ENCODE data around the gene DHRS12. TPM values are rescaled to one million over a fixed set of nuclear protein-coding genes. Genes with fewer than 3 reads are reported as not detected.

DHRS12 gene
- total and polyA plus RNA-seq, 9 donors = 9.4 to 16.2 (median 12.1) TPM

DNA sequence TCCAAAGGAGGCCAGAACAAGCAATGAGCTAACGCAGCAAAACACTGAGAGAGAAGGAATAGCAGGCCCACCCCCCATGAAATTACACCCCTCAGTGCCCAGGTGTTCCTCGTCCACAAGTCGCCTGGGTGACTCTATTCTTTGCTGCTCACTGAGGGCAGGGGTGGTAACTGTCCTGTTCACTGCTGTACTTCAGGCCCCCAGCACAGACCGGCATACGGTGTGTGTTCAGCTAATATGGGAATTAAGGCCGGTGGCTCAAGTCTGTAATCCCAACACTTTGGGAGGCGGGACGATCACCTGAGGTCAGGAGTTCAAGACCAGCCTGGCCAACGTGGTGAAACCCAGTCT lies 31.9 kb downstream of the DHRS12 start:
- Histone ChIP-seq H3K4me1 (ENCODE audit: control insufficient read depth, insufficient read depth, low read length) (no peaks in the 10 kb centered on the region), H3K27ac (ENCODE audit: low read length) (no peak overlapping the region), H3K27me3 (ENCODE audit: control insufficient read depth, insufficient read depth, low read length) (no peaks in the 10 kb centered on the region), H3K36me3 (ENCODE audit: control insufficient read depth, insufficient read depth, low read length) (peaks cover 18% of the 10 kb centered on the region), H3K9me3 (replicated peaks; ENCODE audit: control insufficient read depth, low read depth, low read length) (no peaks in the 10 kb centered on the region), H3K4me3 (ENCODE audit: low read length) (no peak overlapping the region)
- DNase-seq = no peak
- WGBS (ENCODE audit: insufficient coverage) = 92% methylated on average over 7 of the region's 9 CpGs

GRCh38 chr13:51771418-51772104 lies 32.4 kb downstream of the DHRS12 start:
- WGBS (ENCODE audit: insufficient coverage) = 85% methylated on average over 12 of the region's 17 CpGs
- Histone ChIP-seq H3K4me3 (ENCODE audit: low read length) (no peak overlapping the region), H3K36me3 (ENCODE audit: control insufficient read depth, insufficient read depth, low read length) (peaks cover 23% of the 10 kb centered on the region), H3K27me3 (ENCODE audit: control insufficient read depth, insufficient read depth, low read length) (no peaks in the 10 kb centered on the region), H3K4me1 (ENCODE audit: control insufficient read depth, insufficient read depth, low read length) (no peaks in the 10 kb centered on the region), H3K9me3 (replicated peaks; ENCODE audit: control insufficient read depth, low read depth, low read length) (no peaks in the 10 kb centered on the region), H3K27ac (ENCODE audit: low read length) (no peak overlapping the region)
- DNase-seq = no peak

GRCh38 chr13:51770681-51771417 lies 33.1 kb downstream of the DHRS12 start:
- Histone ChIP-seq H3K4me3 (ENCODE audit: low read length) (no peak overlapping the region), H3K4me1 (ENCODE audit: control insufficient read depth, insufficient read depth, low read length) (no peaks in the 10 kb centered on the region), H3K36me3 (ENCODE audit: control insufficient read depth, insufficient read depth, low read length) (peaks cover 27% of the 10 kb centered on the region), H3K27ac (ENCODE audit: low read length) (no peak overlapping the region), H3K9me3 (replicated peaks; ENCODE audit: control insufficient read depth, low read depth, low read length) (no peaks in the 10 kb centered on the region), H3K27me3 (ENCODE audit: control insufficient read depth, insufficient read depth, low read length) (no peaks in the 10 kb centered on the region)
- no peak for DNase-seq
- WGBS (ENCODE audit: insufficient coverage) = 75% methylated on average over 2 of the region's 11 CpGs

DNA sequence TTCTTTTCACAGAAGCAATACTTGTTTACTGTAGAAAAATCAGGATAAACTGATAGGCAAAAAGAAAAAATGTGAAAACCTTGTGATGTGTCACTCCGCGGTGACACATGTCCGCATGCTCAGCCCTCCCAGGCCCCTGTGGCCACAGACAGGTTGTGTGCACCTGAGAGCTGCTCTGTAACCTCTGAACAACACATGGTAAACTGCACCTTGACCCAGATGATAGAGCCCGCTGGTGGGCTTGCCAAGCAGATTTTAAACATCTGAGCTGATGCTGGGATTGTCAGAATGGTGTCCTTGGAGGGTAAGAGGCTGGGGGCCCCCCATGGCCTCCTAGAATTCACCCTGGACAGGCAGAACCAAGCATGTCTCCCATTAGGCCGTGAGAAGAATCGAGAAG lies 33.8 kb downstream of the DHRS12 start:
- peaks cover 29% of the 10 kb centered on the region for H3K36me3 ChIP-seq (ENCODE audit: control insufficient read depth, insufficient read depth, low read length)
- no peaks in the 10 kb centered on the region for H3K4me1 ChIP-seq (ENCODE audit: control insufficient read depth, insufficient read depth, low read length)
- WGBS (ENCODE audit: insufficient coverage) = no CpG with 5 or more reads among the region's 6 CpGs
- no peak overlapping the region for H3K27ac ChIP-seq (ENCODE audit: low read length)
- no peaks in the 10 kb centered on the region for H3K27me3 ChIP-seq (ENCODE audit: control insufficient read depth, insufficient read depth, low read length)
- no peak overlapping the region for H3K4me3 ChIP-seq (ENCODE audit: low read length)
- H3K9me3 ChIP-seq (replicated peaks; ENCODE audit: control insufficient read depth, low read depth, low read length) = no peaks in the 10 kb centered on the region
- no peak for DNase-seq

GRCh38 chr13:51769455-51770127 lies 34.4 kb downstream of the DHRS12 start:
- H3K9me3 ChIP-seq (replicated peaks; ENCODE audit: control insufficient read depth, low read depth, low read length) = no peaks in the 10 kb centered on the region
- H3K27me3 ChIP-seq (ENCODE audit: control insufficient read depth, insufficient read depth, low read length) = no peaks in the 10 kb centered on the region
- peaks cover 30% of the 10 kb centered on the region for H3K36me3 ChIP-seq (ENCODE audit: control insufficient read depth, insufficient read depth, low read length)
- H3K27ac ChIP-seq (ENCODE audit: low read length) = no peak overlapping the region
- no peak overlapping the region for H3K4me3 ChIP-seq (ENCODE audit: low read length)
- no peak for DNase-seq
- WGBS (ENCODE audit: insufficient coverage) = 83% methylated on average over 2 of the region's 11 CpGs
- H3K4me1 ChIP-seq (ENCODE audit: control insufficient read depth, insufficient read depth, low read length) = peaks cover 4% of the 10 kb centered on the region

DNA sequence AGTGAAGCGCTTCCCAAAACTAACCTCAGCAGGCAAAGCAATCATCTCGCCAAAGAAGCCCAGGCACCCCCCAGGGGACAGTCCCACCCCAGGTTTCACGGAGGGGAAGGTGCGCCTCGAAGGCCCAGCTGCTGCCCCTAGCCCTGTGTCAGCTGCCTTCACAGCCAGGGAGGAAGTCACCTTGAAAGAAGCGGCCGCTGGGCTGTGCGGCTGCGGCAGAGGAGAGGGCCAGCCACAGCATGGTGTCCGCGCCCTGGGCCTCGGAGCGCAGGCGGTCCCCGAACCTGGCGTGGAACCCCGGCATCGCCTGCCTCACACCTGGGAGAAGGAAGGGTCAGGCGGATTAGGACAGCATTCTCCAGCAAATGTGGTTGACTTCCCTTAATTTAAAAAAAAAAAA lies 35.0 kb downstream of the DHRS12 start:
- no peak for DNase-seq
- H3K36me3 ChIP-seq (ENCODE audit: control insufficient read depth, insufficient read depth, low read length) = peaks cover 30% of the 10 kb centered on the region
- H3K27ac ChIP-seq (ENCODE audit: low read length) = no peak overlapping the region
- H3K27me3 ChIP-seq (ENCODE audit: control insufficient read depth, insufficient read depth, low read length) = no peaks in the 10 kb centered on the region
- 79% methylated on average over 15 of the region's 19 CpGs for WGBS (ENCODE audit: insufficient coverage)
- H3K9me3 ChIP-seq (replicated peaks; ENCODE audit: control insufficient read depth, low read depth, low read length) = no peaks in the 10 kb centered on the region
- H3K4me3 ChIP-seq (ENCODE audit: low read length) = no peak overlapping the region
- peaks cover 10% of the 10 kb centered on the region for H3K4me1 ChIP-seq (ENCODE audit: control insufficient read depth, insufficient read depth, low read length)

- 57% methylated on average over 15 of the region's 15 CpGs for WGBS (ENCODE audit: insufficient coverage)
- Histone ChIP-seq H3K9me3 (replicated peaks; ENCODE audit: control insufficient read depth, low read depth, low read length) (no peaks in the 10 kb centered on the region), H3K4me1 (ENCODE audit: control insufficient read depth, insufficient read depth, low read length) (peaks cover 11% of the 10 kb centered on the region), H3K27ac (ENCODE audit: low read length) (no peak overlapping the region), H3K36me3 (ENCODE audit: control insufficient read depth, insufficient read depth, low read length) (peaks cover 28% of the 10 kb centered on the region), H3K27me3 (ENCODE audit: control insufficient read depth, insufficient read depth, low read length) (no peaks in the 10 kb centered on the region), H3K4me3 (ENCODE audit: low read length) (no peak overlapping the region)
- DNase-seq = no peak
Measured at GRCh38 chr13:51768378-51768921, 35.5 kb downstream of the DHRS12 start.

- Histone ChIP-seq H3K27me3 (ENCODE audit: control insufficient read depth, insufficient read depth, low read length) (no peaks in the 10 kb centered on the region), H3K4me3 (ENCODE audit: low read length) (no peak overlapping the region), H3K9me3 (replicated peaks; ENCODE audit: control insufficient read depth, low read depth, low read length) (no peaks in the 10 kb centered on the region), H3K4me1 (ENCODE audit: control insufficient read depth, insufficient read depth, low read length) (peaks cover 11% of the 10 kb centered on the region), H3K36me3 (ENCODE audit: control insufficient read depth, insufficient read depth, low read length) (peaks cover 26% of the 10 kb centered on the region), H3K27ac (ENCODE audit: low read length) (no peak overlapping the region)
- no peak for DNase-seq
- WGBS (ENCODE audit: insufficient coverage) = 79% methylated on average over 6 of the region's 8 CpGs
Measured at GRCh38 chr13:51767100-51767499, 36.9 kb downstream of the DHRS12 start.

GRCh38 chr13:51765142-51765515 lies 38.8 kb downstream of the DHRS12 start:
- no peaks in the 10 kb centered on the region for H3K27me3 ChIP-seq (ENCODE audit: control insufficient read depth, insufficient read depth, low read length)
- no peak for DNase-seq
- no peak overlapping the region for H3K4me3 ChIP-seq (ENCODE audit: low read length)
- H3K36me3 ChIP-seq (ENCODE audit: control insufficient read depth, insufficient read depth, low read length) = peaks cover 22% of the 10 kb centered on the region
- no peaks in the 10 kb centered on the region for H3K9me3 ChIP-seq (replicated peaks; ENCODE audit: control insufficient read depth, low read depth, low read length)
- H3K4me1 ChIP-seq (ENCODE audit: control insufficient read depth, insufficient read depth, low read length) = peaks cover 11% of the 10 kb centered on the region
- 83% methylated on average over 2 of the region's 4 CpGs for WGBS (ENCODE audit: insufficient coverage)
- no peak overlapping the region for H3K27ac ChIP-seq (ENCODE audit: low read length)
